Neuron (in vitro differentiated cells): Measurements from ENCODE around the gene ARAP1.

Experiments
- H2AFZ ChIP-seq: one replicate; pipeline ENCODE4 v1.6.1; 2013; ENCODE audit warnings: low read depth, mild to moderate bottlenecking, inconsistent platforms, low read length, moderate library complexity
- H3K27me3 ChIP-seq: one replicate; pipeline ENCODE4 v1.6.1; 2013; ENCODE audit warnings: low read length; ENCODE audit not compliant: insufficient read depth
- H3K36me3 ChIP-seq: one replicate; pipeline ENCODE4 v1.6.1; 2013; ENCODE audit warnings: low read length; ENCODE audit not compliant: insufficient read depth
- H3K4me1 ChIP-seq: one replicate; pipeline ENCODE4 v1.6.1; 2013; ENCODE audit warnings: low read length; ENCODE audit not compliant: insufficient read depth
- H3K4me3 ChIP-seq: 2 replicates; pipeline ENCODE4 v1.5.1; 2013; ENCODE audit warnings: mild to moderate bottlenecking, low read length, moderate library complexity
- H3K9me3 ChIP-seq: one replicate; pipeline ENCODE4 v1.6.1; 2013; ENCODE audit warnings: low read length

Gene ARAP1

DNA sequence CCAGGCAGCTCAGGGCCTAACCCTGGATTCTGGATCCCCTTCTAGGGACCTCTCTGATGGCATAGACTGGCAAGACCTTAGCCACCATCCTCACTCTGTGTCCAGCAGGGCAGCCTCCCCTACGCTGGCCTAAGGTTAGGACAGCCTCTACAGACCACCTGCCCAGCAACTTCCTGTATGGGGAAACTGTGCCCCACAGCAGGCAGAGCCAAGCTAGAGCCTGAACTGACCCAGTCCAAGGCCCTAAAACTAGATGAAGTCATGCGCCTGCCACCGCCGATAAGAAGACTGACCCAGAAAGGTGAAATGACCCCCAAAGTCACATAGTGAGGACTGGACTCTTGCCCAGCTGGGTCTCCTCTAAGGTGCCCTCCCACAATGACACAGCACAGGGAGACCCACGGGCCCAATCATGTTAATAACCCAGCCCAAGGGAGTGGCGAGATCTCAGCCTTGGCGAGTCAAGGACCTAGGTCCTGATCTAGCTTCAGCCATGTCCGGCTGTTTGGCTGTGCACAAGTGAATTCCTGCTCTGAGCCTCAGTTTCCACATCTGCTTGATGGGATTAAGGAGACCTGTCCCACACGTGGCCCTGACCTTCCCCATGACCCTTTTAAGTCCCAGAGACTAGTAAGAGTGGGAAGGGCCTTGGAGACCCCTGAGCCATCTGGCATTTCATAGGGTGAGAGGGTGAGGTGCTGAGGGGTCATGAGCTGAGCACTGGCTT lies 24.1 kb upstream of the ARAP1 start:
- H3K27me3 ChIP-seq = no peaks in the 10 kb centered on the region
- H3K9me3 ChIP-seq = no peaks in the 10 kb centered on the region
- H3K4me1 ChIP-seq = peaks cover 19% of the 10 kb centered on the region
- H2AFZ ChIP-seq = no peak overlapping the region
- no peak overlapping the region for H3K4me3 ChIP-seq
- no peaks in the 10 kb centered on the region for H3K36me3 ChIP-seq

DNA sequence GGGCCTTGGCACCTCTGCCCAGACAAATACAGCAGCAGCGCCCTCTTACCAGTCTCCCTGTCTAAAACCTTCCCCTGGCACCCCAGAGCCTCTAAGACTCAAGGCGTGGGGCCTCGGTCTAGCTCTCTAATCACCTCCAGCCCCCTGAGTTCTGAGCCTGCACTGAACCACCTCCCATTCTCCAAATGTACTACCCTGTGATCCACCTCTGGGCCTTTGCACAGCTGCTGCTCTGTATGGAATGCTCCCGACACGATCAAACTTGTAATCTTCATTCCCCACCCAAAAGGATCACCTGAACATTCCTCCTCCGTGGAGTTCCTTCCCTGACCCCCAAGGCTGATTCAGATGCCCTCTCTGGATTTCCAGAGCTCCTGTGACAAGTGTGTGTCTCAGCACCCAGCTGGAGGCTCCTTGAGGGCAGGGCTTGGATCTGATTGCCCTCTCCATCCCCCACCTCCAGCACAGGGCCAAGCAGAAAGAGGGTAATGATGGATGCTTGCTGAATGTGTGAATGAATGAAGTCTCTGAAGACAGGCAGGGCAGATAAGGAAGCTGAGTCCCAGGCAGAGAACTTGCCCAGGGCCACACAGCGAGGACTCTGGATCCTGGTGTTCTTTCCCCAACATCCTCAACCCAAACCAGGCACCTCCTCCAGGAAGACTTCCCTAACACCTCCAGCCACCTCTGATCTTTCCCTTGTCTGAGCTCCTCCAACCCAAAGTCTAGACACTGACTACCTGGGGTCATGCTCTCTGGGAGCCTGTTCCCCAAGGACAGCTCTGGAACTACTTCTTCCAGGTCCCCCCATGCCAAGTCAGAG lies 23.3 kb upstream of the ARAP1 start:
- no peaks in the 10 kb centered on the region for H3K36me3 ChIP-seq

DNA sequence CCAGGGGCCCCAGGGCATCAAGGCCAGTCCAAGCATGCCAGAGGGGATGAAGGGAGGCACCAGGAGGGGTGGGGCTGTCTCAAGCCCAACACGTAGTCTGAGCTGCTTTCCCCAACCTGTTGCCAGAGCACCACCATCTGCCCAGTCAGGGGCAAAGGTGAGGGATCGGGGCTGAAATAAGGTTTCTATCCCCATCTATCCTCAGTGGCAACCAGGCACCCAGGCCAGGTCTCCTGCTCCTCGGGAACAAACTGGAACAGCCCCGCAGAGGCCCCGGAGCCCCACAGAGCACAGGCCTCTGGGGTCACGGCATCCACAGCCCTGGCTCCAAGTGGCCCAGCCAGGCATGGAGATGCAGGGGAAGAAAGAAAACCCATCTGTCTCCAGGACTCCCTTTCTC lies 22.3 kb upstream of the ARAP1 start:
- H3K4me1 ChIP-seq = peaks cover 19% of the 10 kb centered on the region
- H3K4me3 ChIP-seq = no peak overlapping the region
- H3K27me3 ChIP-seq = no peaks in the 10 kb centered on the region
- H3K9me3 ChIP-seq = no peaks in the 10 kb centered on the region
- no peak overlapping the region for H2AFZ ChIP-seq
- no peaks in the 10 kb centered on the region for H3K36me3 ChIP-seq

More for the DNA sequence above, 23.3 kb upstream of the ARAP1 start:
- Histone ChIP-seq H3K4me3 (no peak overlapping the region), H3K9me3 (no peaks in the 10 kb centered on the region), H3K27me3 (no peaks in the 10 kb centered on the region), H3K4me1 (peaks cover 19% of the 10 kb centered on the region), H2AFZ (no peak overlapping the region)

DNA sequence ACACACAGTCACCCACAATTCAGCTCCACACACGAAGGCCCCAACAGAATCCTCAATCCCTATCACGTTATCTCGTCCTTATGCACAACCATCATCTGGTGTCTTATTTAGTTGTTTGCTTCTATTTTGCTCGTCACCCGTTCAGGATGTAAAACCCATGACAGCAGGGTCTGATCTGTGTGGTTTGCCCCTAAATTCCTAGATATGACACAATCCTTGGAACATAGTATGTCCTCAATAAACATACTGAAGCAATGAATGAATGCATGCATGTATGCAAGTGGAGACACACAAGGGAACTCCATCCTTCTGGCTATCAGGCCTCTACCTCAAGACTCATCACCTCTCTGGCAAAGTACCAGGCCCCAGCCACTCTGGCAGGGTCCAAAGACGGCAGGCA lies 21.5 kb upstream of the ARAP1 start:
- Histone ChIP-seq H3K4me1 (peaks cover 19% of the 10 kb centered on the region), H3K27me3 (no peaks in the 10 kb centered on the region), H3K36me3 (no peaks in the 10 kb centered on the region), H2AFZ (no peak overlapping the region), H3K9me3 (no peaks in the 10 kb centered on the region), H3K4me3 (no peak overlapping the region)

DNA sequence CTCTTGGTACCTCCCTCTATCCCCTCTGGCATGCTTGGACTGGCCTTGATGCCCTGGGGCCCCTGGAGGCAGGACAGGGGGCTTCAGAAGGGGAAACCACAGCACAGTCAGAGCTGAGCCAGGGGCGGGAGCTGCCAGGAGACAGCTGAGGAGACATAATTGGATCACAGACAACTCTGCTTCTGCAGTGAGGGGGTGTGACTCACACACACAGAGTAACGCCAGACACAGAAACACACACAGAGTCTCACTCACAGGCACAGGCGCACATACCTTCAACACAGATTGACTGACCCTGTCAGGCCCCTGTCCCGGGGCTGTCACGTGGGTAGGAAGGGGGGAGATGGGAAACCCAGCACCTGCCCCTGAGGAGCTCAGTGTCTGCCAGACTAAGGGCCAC lies 21.1 kb upstream of the ARAP1 start:
- Histone ChIP-seq H3K36me3 (no peaks in the 10 kb centered on the region), H2AFZ (no peak overlapping the region), H3K4me1 (peaks cover 19% of the 10 kb centered on the region), H3K9me3 (no peaks in the 10 kb centered on the region), H3K4me3 (no peak overlapping the region), H3K27me3 (no peaks in the 10 kb centered on the region)

DNA sequence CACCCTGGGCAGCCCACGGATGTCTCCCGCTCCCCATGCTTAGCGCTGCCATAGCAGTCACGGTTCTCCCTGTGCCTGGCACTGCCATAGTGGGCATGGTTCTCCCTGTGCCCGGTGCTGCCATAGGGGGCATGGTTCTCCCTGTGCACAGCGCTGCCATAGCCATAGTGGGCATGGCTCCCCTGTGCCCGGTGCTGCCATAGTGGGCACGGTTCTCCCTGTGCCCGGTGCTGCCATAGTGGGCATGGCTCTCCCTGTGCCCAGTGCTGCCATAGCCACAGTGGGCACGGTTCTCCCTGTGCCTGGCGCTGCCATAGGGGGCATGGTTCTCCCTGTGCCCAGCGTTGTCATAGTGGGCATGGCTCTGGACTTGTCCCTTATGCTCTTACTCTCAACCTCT lies 19.9 kb upstream of the ARAP1 start:
- peaks cover 17% of the 10 kb centered on the region for H3K4me1 ChIP-seq
- H3K4me3 ChIP-seq = no peak overlapping the region
- no peaks in the 10 kb centered on the region for H3K27me3 ChIP-seq
- no peaks in the 10 kb centered on the region for H3K9me3 ChIP-seq
- no peaks in the 10 kb centered on the region for H3K36me3 ChIP-seq
- no peak overlapping the region for H2AFZ ChIP-seq

DNA sequence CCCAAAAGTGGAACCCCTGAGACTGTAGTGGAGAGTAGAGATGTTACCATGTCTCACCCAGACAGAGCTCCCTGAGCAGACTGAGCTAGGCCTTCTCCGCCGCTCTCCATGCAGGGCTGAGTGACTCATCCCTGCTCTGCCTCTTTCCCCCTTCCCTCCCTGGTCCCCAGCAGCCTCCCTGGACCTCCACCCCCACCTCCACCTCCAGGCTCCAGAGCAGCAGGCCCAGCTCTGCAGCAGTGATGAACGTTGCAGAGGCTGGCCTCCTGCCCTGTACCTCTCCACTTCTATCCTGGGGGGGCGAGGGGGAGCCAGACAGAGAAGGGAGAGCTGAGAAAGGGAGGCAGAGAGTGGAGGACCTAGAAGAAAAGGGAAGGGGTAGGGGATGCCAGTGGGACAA lies 19.3 kb upstream of the ARAP1 start:
- Histone ChIP-seq H2AFZ (no peak overlapping the region), H3K4me3 (no peak overlapping the region), H3K27me3 (no peaks in the 10 kb centered on the region), H3K36me3 (no peaks in the 10 kb centered on the region), H3K9me3 (no peaks in the 10 kb centered on the region), H3K4me1 (peaks cover 17% of the 10 kb centered on the region)

DNA sequence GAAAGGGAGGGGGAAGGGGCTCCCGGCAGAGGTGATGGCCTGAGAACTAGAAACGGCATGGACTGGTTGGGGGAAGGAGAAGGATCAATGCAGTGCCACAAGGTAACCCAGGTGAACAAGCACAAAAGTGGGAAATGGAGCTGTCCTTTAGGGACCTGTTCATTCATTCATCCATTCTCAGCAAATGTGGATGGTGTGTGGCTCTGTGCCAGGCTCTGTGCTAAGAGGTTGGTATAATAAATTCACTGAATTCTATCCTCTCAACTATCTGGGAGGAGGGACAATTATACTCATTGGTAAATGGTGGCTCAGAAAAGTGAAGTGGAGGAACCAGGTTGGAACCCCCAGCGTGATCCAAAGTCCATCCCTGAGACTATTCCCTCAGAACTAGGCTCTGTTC lies 18.6 kb upstream of the ARAP1 start:
- Histone ChIP-seq H3K4me1 (peaks cover 17% of the 10 kb centered on the region), H3K9me3 (no peaks in the 10 kb centered on the region), H3K27me3 (no peaks in the 10 kb centered on the region), H2AFZ (no peak overlapping the region), H3K4me3 (no peak overlapping the region), H3K36me3 (no peaks in the 10 kb centered on the region)

DNA sequence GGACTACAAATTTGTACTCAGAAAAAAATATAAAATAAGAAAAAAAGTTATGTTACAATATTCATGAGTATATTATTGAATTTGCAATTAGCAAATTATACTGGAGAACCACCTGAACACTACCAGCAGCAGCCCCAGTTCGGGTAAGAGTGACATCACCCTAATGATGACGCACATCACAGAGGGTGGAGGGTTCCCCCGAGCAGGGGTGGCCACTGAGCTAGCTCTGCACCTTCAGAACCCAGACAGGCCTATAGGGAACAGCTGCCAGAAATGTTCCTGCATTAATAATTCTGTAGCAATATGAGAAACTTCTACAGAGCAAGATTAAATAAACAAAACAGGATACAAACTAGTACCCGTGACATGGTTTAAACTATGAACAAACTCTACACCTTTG lies 17.5 kb upstream of the ARAP1 start:
- Histone ChIP-seq H3K4me1 (peaks cover 15% of the 10 kb centered on the region), H3K27me3 (no peaks in the 10 kb centered on the region), H3K9me3 (no peaks in the 10 kb centered on the region), H2AFZ (no peak overlapping the region), H3K4me3 (no peak overlapping the region), H3K36me3 (no peaks in the 10 kb centered on the region)

DNA sequence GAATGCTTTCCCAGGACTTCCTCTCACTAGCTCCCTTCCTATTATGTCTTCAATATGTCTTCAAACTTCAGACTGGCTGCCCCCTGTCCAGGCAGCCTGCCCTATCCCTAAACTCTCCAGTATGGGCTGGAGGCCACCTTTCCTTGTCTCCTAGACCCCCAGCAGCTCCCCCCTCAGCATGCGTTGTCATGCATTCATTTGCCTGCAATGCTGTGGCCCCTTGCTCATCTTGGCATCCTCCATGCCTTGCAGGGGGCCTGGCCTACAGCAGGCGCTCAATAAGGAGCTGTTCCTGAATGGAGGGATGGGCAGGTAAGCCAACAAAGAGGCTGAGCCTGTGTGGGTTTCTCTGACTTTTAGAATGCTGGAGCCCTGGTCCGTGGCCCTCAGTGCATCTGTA lies 16.4 kb upstream of the ARAP1 start:
- Histone ChIP-seq H3K36me3 (no peaks in the 10 kb centered on the region), H3K4me1 (peaks cover 10% of the 10 kb centered on the region), H2AFZ (no peak overlapping the region), H3K27me3 (no peaks in the 10 kb centered on the region), H3K9me3 (no peaks in the 10 kb centered on the region), H3K4me3 (no peak overlapping the region)

DNA sequence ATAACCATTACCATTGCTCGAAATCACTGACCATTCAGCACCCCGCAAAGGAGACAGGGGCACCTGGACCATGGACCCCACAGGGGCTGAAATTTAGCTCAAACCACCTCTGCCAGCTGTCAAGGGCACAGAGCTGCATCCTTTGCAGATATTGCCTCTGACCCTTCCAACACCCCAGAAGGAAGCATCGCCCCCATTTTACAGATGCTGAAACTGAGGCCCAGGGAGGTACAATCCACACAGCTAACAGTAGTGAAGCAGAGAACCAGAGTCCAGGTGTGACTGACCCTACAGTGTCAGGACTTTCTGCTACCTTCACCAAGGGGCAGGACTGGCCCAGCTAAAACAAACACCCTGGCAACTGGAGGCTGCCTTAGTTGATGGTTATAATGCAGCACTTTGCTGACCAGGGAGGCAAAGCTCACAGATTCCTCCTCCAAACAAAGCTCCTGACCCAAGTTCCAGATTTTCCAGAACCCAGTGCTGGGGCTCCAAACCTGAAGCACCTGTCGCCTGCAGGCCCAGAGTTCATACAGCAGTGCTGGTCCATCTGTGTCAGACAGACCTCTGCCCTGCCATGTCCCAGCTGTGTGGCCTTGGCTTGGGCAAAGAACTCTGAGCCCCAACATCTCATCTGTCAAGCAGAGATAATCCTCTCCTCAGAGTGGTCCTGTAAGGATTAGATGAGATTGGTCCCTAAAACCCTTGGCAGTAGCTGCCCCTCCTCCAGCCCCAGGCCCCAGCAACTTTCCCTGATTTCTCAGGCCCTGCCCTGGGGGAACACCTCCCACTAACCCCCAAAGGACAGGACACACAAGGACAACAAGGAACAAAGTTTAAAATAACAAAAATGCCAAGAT lies 15.2 kb upstream of the ARAP1 start:
- Histone ChIP-seq H3K4me1 (no peaks in the 10 kb centered on the region), H2AFZ (no peak overlapping the region), H3K27me3 (no peaks in the 10 kb centered on the region), H3K9me3 (no peaks in the 10 kb centered on the region), H3K36me3 (no peaks in the 10 kb centered on the region), H3K4me3 (no peak overlapping the region)

DNA sequence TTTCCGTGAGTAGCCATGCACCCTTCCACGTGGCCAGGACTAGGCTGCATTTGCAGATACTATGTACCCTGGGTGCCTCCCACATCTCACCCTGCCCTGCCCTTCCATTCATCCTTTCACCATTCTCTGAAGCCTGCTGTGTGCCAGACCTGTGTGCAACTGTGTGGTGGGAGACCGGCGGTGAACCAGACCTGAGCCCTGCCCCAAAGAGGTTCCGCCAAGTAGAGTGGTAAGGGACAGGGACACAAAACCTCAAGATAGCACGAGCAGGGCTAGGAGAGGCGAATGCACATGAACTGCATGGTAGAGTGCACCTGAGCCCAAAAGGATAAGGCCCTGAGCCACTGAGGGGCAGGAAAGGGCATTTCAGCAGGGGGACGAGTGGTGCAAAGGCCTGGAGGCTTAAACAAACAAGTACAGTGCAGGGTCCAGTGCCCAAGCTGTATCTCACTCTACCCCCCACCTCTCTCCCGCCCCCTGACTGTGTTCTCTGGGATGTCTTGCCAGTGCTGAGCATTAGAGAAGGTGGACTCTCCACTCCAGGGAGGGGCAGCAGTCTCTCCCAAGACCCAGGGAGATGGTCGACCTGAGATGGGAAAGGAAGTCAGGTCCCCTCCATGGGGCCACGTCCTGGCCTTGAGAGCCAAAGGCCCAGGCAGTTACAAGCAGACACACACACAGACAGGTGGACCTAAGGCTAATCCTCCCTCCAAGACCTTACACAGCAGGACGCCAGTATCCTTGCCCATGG lies 14.1 kb upstream of the ARAP1 start:
- H3K4me1 ChIP-seq = no peaks in the 10 kb centered on the region
- no peaks in the 10 kb centered on the region for H3K9me3 ChIP-seq
- H3K36me3 ChIP-seq = no peaks in the 10 kb centered on the region
- H3K27me3 ChIP-seq = no peaks in the 10 kb centered on the region
- H2AFZ ChIP-seq = no peak overlapping the region
- no peak overlapping the region for H3K4me3 ChIP-seq
